ENCODE results near the gene ICAM3.
"Not testable (repeated sequence)": the region's sequence is repeated elsewhere in the genome, so short reads cannot be mapped to it uniquely, and the experiment has no call there.

Gene ICAM3, protein sequence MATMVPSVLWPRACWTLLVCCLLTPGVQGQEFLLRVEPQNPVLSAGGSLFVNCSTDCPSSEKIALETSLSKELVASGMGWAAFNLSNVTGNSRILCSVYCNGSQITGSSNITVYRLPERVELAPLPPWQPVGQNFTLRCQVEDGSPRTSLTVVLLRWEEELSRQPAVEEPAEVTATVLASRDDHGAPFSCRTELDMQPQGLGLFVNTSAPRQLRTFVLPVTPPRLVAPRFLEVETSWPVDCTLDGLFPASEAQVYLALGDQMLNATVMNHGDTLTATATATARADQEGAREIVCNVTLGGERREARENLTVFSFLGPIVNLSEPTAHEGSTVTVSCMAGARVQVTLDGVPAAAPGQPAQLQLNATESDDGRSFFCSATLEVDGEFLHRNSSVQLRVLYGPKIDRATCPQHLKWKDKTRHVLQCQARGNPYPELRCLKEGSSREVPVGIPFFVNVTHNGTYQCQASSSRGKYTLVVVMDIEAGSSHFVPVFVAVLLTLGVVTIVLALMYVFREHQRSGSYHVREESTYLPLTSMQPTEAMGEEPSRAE

DNA sequence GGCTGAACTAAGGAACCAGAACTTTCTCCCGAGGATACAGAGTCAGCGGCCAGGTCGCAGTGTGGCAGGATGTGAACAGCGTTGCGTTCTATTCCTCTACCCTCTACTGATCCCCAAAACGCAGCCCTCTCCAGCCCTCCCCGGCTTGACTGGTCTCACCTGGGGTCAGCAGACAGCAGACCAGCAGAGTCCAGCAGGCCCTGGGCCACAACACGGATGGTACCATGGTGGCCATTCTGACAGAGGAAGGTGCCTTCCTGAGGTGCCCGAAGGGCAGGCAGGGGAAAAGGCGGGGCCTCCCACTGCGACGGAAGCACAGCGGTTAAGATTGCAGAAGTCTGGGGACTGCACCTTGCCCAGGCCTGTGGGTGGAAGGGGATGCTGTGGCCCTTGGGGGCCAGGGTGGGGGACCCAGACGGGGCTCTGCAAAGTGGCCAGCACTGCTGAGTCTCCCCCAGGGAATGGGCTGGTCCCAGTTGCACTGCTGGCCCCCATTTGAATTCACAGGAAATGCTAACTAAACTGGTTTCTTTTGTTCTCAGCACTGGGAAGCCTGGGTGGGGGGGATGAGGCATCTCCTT, at the start of gene ICAM3:
Gene ICAM3 (minus strand): TSS at position 245 of the 581 bp plus-strand sequence. CDS start 10 bp downstream, at position 235.
- H3K36me3 Mint-ChIP-seq, result no peaks in the 10 kb centered on the region
- no peaks in the 10 kb centered on the region for H3K27me3 Mint-ChIP-seq
- no peaks in the 10 kb centered on the region for H3K9me3 Mint-ChIP-seq (ENCODE audit: low read depth)
- peak within 1 kb of the TSS; percentile 92 for H3K27ac Mint-ChIP-seq
- H3K4me1 Mint-ChIP-seq (ENCODE audit: low read depth), result peaks cover 27% of the 10 kb centered on the region
- peak within 1 kb of the TSS; percentile 91 for H3K4me3 Mint-ChIP-seq

DNA sequence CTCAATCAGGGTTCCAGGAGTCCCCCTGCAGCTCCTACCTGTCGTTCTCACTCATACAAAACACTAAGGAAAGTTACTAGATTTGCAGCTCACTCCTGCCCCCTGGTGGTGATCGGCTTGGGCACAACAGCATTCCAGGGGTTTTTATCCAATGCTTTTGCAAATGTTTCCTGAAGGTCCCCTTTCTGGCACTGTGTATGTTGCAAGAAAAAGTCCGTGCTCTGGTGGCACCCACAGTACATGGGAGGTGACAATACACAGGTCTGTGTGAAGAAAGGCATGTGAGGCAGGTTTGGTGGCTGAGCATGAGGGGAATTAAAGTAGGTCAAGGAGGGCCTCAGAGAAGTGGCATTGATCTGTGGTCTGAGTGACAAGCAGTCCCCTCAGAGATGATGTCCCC, 49.5 kb upstream of the ICAM3 start:
- H3K4me1 Mint-ChIP-seq (ENCODE audit: low read depth), result peaks cover 3% of the 10 kb centered on the region
- H3K36me3 Mint-ChIP-seq, result no peaks in the 10 kb centered on the region
- H3K4me3 Mint-ChIP-seq, result no peak overlapping the region
- H3K27ac Mint-ChIP-seq, result no peak overlapping the region
- H3K27me3 Mint-ChIP-seq, result no peaks in the 10 kb centered on the region
- no peaks in the 10 kb centered on the region for H3K9me3 Mint-ChIP-seq (ENCODE audit: low read depth)

DNA sequence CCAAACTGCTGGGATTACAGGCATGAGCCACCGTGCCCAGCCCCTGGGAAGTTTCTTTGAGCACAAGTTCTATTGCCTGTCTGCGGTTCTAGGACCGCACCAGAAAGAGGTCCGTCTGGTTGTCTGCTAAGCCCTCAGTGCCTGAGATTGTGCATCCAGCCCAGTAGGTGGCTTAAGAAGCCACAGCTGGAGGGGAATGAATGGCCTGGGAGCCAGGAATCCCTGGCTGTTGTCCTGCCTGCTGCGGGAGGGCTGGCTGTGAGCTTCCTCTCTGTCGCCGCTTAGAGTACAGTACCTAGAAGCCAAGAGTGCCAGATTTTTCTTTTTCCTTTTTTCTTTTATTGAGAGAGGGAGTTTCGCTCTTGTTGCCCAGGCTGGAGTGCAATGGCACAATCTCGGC, 45.2 kb upstream of the ICAM3 start:
- H3K4me3 Mint-ChIP-seq, result no peak overlapping the region
- peaks cover 16% of the 10 kb centered on the region for H3K4me1 Mint-ChIP-seq (ENCODE audit: low read depth)
- H3K27me3 Mint-ChIP-seq, result no peaks in the 10 kb centered on the region
- no peaks in the 10 kb centered on the region for H3K9me3 Mint-ChIP-seq (ENCODE audit: low read depth)
- H3K27ac Mint-ChIP-seq, result no peak overlapping the region
- no peaks in the 10 kb centered on the region for H3K36me3 Mint-ChIP-seq

DNA sequence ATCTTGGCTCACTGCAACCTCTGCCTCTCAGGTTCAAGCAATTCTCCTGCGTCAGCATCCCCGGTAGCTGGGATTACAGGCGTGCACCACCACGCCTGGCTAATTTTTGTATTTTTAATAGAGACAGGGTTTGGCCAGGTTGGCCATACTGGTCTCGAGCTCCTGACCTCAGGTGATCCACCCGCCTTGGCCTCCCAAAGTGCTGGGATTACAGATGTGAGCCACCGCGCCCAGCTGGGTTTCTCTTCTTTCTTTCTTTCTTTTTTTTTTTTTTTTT, 43.7 kb upstream of the ICAM3 start:
- H3K4me1 Mint-ChIP-seq (ENCODE audit: low read depth), result peaks cover 18% of the 10 kb centered on the region
- H3K27ac Mint-ChIP-seq; H3K36me3 Mint-ChIP-seq; H3K4me3 Mint-ChIP-seq; H3K9me3 Mint-ChIP-seq (ENCODE audit: low read depth); H3K27me3 Mint-ChIP-seq: not testable (repeated sequence)

DNA sequence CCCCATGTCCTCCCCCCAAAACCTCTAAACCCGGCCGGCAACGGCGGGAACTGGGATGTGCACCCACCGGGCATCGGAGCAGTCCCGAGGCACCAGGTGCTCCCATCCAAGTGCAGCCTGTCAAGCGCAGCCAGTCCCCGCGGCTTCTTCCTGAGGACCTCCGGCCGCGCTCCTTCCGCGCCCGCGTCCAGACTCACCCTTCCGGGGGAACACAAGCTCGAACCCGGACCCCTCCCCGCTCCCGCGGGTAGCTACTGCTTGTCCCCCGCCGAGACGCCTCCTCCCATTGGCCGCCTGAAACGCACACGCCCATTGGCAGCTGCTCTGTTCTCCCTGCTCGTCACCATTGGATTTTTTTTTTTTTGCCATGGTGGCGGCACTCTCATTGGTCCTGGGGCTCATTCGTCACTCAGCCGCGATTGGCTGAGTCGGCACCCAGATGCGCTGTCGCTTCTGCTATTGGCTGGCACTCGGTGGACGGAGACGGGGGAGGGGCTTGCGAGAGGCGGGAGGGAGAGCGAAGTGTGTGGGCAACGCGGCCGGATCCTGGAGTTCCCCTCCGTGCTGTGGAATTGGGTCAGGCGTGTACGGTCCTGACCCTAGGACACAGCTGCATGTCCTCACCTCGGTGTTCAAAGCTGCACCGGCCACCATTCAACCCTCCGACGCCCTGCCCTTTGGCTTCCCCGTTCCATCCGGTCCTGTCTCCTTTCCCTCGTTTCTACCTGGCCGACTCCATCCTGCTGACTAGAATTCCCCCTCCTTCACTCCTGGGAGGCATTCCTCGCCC, 41.1 kb upstream of the ICAM3 start, which contains the start of gene TYK2:
Gene TYK2 (minus strand): TSS at position 260 of the 790 bp plus-strand sequence. CDS start 2,166 bp downstream, outside the sequence.
- H3K4me3 Mint-ChIP-seq, result peak within 1 kb of the TSS; percentile 97
- H3K4me1 Mint-ChIP-seq (ENCODE audit: low read depth), result peaks cover 21% of the 10 kb centered on the region
- peaks cover 3% of the 10 kb centered on the region for H3K36me3 Mint-ChIP-seq
- no peaks in the 10 kb centered on the region for H3K27me3 Mint-ChIP-seq
- H3K27ac Mint-ChIP-seq, result peak within 1 kb of the TSS; percentile 97
- H3K9me3 Mint-ChIP-seq (ENCODE audit: low read depth), result no peaks in the 10 kb centered on the region

DNA sequence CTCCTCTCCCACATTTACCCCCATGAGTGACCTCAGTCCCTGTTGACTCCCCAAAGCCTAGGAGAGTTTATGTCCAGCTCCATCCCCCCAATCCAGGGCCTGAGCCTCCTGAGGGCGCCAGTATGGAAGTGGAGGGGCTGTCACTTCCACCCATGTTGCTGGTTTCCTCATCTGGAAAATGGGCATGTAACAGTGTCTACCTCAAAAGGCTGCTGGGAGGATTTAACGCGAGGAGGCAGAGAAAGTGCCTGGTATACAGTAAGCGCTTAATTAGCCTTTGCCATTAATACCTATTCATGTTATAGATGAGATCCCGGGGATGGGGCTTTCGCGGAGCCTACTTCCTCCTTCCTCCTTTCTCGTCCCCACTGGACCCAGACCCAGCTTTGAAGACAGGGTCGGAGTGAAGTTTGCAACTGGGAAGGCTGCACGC, 40.5 kb upstream of the ICAM3 start:
- Mint-ChIP-seq H3K9me3 (ENCODE audit: low read depth) (no peaks in the 10 kb centered on the region), H3K27ac (peak overlapping the region; percentile 97), H3K27me3 (no peaks in the 10 kb centered on the region), H3K36me3 (peaks cover 5% of the 10 kb centered on the region), H3K4me3 (peak overlapping the region; percentile 97), H3K4me1 (ENCODE audit: low read depth) (peaks cover 23% of the 10 kb centered on the region)

DNA sequence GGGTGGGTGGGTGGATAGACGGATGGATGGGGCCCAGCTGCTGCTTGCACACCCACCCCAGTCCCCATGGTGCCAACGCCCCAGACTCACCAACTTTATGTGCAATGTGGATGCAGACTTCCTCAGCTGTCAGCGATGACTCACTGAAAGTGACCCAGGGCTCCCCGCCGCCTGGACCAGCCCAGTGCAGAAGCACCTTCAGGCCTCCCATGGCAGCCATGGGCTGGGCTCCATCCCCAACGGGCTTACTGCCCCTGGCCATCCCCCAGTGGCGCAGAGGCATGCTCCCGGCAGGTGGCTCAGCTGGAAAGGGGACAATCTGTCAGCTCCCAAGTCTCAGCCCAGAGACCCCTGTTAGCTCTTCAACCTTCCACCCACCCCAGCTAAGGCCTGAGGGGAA, 38.7 kb upstream of the ICAM3 start:
- peaks cover 6% of the 10 kb centered on the region for H3K36me3 Mint-ChIP-seq
- H3K27me3 Mint-ChIP-seq, result no peaks in the 10 kb centered on the region
- peaks cover 25% of the 10 kb centered on the region for H3K4me1 Mint-ChIP-seq (ENCODE audit: low read depth)
- H3K9me3 Mint-ChIP-seq (ENCODE audit: low read depth), result no peaks in the 10 kb centered on the region
- H3K4me3 Mint-ChIP-seq, result peak overlapping the region; percentile 40
- H3K27ac Mint-ChIP-seq, result no peak overlapping the region

DNA sequence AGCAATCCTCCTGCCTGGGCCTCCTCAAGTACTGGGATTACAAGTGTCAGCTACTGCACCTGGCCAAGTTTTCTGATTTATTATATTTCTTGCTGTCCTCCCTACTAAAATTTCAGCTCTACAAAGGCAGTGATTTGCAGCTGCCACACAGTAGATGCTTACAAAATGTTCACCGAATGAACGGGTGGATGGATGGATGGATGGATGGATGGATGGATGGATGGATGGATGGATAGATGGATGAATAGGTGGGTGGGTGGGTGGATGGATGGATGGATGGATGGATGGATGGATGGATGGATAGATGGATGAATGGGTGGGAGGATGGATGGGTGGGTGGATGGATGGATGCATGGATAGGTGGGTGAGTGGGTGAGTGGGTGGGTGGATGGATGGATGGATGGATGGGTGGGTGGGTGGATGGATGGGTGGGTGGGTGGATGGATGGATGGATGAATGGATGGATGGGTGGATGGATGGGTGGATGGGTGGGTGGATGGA, 37.8 kb upstream of the ICAM3 start:
- not testable (repeated sequence) for H3K27me3 Mint-ChIP-seq; H3K36me3 Mint-ChIP-seq; H3K9me3 Mint-ChIP-seq (ENCODE audit: low read depth); H3K27ac Mint-ChIP-seq
- H3K4me1 Mint-ChIP-seq (ENCODE audit: low read depth), result peaks cover 25% of the 10 kb centered on the region
- peak overlapping the region; percentile 35 for H3K4me3 Mint-ChIP-seq

DNA sequence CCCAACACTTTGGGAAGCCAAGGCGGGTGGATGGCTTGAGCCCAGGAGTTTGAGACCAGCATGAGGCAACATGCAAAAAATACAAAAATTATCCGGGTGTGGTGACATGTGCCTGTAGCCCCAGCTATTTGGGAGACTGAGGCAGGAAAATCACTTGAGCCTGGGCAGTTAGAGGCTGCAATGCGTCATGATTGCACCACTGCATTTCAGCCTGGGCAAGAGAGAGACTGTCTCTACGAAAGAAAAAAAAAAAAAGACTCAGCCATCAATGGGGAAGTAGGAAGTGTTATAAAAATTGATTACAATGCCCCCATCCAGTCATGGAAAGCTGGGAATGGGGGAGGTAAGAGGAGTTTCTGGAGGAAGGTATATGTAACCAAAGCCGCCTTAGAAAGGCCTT, 35.5 kb upstream of the ICAM3 start:
- Mint-ChIP-seq H3K4me1 (ENCODE audit: low read depth) (peaks cover 16% of the 10 kb centered on the region), H3K9me3 (ENCODE audit: low read depth) (no peaks in the 10 kb centered on the region), H3K36me3 (peaks cover 6% of the 10 kb centered on the region), H3K4me3 (no peak overlapping the region), H3K27me3 (no peaks in the 10 kb centered on the region), H3K27ac (no peak overlapping the region)

DNA sequence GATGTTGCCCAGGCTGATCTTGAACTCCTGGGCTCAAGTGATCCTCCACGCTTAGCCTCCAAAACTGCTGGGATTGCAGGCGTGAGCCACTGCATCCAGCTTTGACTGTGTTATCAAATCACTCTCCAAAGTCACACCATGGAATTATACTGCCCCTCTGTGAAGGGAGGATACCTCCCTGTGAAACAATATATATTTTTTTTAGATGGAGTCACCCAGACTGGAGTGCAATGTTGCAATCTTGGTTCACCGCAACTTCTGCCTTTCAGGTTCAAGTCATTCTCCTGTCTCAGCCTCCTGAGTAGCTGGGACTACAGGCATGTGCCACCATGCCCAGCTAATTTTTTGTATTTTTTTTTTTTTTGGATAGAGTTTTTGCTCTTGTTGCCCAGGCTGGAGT, 33.3 kb upstream of the ICAM3 start:
- Mint-ChIP-seq H3K27me3 (no peaks in the 10 kb centered on the region), H3K27ac (no peak overlapping the region), H3K36me3 (peaks cover 7% of the 10 kb centered on the region), H3K4me3 (no peak overlapping the region), H3K9me3 (ENCODE audit: low read depth) (no peaks in the 10 kb centered on the region), H3K4me1 (ENCODE audit: low read depth) (peaks cover 9% of the 10 kb centered on the region)

DNA sequence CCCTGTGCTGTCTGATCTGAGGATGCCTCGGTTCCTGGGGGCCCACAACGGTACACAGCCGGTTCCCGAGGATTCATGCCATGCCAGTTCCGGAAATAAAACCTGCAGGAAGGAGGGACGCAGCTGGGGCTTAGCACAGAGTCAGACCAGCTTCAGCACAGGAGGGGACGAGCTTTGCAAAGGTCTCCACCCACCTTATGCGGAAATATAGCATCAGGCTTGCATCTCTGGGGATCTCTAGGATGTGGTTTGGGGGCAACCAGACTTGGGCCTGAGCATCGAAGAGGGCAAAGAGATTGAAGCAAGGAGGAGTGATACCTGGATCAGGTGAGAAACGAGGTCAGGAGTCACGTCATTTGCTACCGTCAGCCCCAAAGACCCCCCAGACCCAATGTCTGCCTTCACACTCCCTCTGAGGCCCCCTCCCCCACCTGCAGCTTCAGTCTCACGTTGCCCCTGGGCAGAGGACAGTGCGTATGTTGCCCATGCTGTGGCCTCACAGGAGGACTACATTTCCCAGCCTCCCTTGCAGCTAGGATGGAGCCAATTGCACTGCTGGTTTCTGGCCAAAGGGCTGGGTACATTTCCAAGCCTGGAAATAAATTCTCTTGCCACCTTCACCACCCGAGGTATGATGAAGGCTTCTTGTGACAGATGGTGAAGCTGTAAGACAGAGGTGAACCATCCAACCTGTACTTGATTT, 28.8 kb upstream of the ICAM3 start:
- peaks cover 2% of the 10 kb centered on the region for H3K4me1 Mint-ChIP-seq (ENCODE audit: low read depth)
- no peaks in the 10 kb centered on the region for H3K9me3 Mint-ChIP-seq (ENCODE audit: low read depth)
- H3K36me3 Mint-ChIP-seq, result peaks cover 5% of the 10 kb centered on the region
- H3K27ac Mint-ChIP-seq, result no peak overlapping the region
- no peak overlapping the region for H3K4me3 Mint-ChIP-seq
- no peaks in the 10 kb centered on the region for H3K27me3 Mint-ChIP-seq

DNA sequence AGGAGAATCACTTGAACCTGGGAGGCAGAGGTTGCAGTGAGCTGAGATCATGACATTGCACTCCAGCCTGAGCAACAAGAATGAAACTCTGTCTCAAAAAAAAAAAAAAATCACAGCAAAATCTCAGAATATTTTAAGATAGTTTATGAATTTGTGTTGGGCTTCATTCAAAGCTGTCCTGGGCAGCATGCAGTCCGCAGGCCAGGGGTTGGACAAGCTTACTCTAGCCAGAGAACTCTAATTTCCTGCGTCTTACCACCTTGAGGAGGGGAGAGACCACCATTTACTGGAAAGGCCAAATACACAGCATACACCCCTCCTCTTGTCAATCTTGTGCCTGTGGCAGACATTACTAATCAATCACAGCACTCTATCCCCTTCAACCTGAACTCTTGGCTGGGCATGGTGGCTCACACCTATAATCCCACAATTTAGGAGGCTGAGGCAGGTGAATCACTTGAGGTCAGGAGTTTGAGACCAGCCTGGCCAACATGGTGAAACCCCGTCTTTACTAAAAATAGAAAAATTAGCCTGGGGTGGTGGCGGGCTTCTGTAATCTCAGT, 27.6 kb upstream of the ICAM3 start:
- not testable (repeated sequence) for H3K36me3 Mint-ChIP-seq; H3K9me3 Mint-ChIP-seq (ENCODE audit: low read depth); H3K4me1 Mint-ChIP-seq (ENCODE audit: low read depth); H3K4me3 Mint-ChIP-seq; H3K27me3 Mint-ChIP-seq; H3K27ac Mint-ChIP-seq

DNA sequence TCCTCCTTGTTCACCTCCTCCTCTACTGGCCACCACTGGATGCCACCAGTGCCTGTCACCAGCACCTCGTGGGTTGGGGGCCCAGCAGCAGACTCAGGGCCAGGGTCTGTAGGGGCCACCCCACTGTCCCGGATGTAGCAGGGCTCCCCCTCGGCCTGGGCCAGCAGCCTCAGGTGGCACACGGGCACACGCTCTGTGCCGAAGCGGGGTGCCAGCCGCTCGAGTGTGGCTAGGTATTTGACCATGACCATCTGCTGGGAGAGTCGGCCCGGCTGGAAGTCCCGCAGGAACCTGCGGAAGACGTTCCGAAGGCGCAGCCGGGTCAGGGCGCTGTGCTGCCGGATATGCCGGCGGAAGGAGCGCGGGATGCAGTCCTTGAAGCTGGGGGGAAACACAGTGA, 26.1 kb upstream of the ICAM3 start:
- H3K4me3 Mint-ChIP-seq, result no peak overlapping the region
- H3K9me3 Mint-ChIP-seq (ENCODE audit: low read depth), result no peaks in the 10 kb centered on the region
- H3K36me3 Mint-ChIP-seq, result peaks cover 6% of the 10 kb centered on the region
- H3K27ac Mint-ChIP-seq, result no peak overlapping the region
- no peaks in the 10 kb centered on the region for H3K27me3 Mint-ChIP-seq
- H3K4me1 Mint-ChIP-seq (ENCODE audit: low read depth), result peaks cover 2% of the 10 kb centered on the region

DNA sequence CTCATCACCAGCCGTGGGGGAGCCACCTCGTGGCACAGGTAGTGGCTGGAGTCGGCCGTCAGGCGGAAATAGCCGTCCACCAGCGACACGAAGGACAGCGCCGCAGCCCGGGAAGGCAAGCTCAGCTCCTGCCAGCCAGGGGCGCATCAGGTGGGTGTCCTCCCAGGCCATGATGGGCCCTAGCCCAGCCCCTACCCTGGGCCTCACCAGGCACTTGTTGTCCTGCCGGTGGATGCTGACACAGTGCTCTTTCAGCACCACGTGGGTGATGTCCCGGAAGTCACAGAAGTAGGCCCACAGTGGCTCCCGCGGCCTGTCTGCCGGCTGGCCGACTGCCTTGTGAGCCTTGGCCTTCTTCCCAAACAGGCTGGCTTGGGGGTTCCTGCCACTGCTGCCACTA, 25.2 kb upstream of the ICAM3 start:
- Mint-ChIP-seq H3K36me3 (peaks cover 6% of the 10 kb centered on the region), H3K27me3 (no peaks in the 10 kb centered on the region), H3K4me1 (ENCODE audit: low read depth) (peaks cover 2% of the 10 kb centered on the region), H3K9me3 (ENCODE audit: low read depth) (no peaks in the 10 kb centered on the region), H3K27ac (no peak overlapping the region), H3K4me3 (no peak overlapping the region)

Data from activated naive CD8-positive, alpha-beta T cell (primary cell).